HCT116 (cell line): ENCODE data around the gene GRHL1. TPM values are rescaled to one million over a fixed set of nuclear protein-coding genes. Genes with fewer than 3 reads are reported as not detected.

ENCODE experiments used
- ATAC-seq: fragments of 200-7000 bp; cut with Tn5 transposase; 2 replicates; pipeline ENCODE4 v1.9.1; 2020; ENCODE audit warnings: mild to moderate bottlenecking, moderate library complexity
- BruUV-seq: library from RNA; stranded (reverse); fragments of 400-500 nt; replicated peaks from 2 replicates; lab custom pipeline; 2021; lab: Mats Ljungman, UMichigan
- CTCF ChIA-PET: fragments of 300-600 bp; sonication (Branson Sonifier 250); formaldehyde crosslinking; loops from one replicate; lab custom pipeline; 2021; ENCODE audit warnings: antibody characterized with exemption; lab: Charles Lee
- POLR2A ChIA-PET: fragments of 300-600, 350-600 bp; sonication (Branson Sonifier 250); formaldehyde crosslinking; loops from one replicate; lab custom pipeline; 2021; ENCODE audit warnings: antibody characterized with exemption; lab: Charles Lee
- RAD21 ChIA-PET, 2 experiments: fragments of 300-600 bp; sonication (Branson Sonifier 250); formaldehyde crosslinking; loops; one replicate each; lab custom pipeline; 2023; ENCODE audit warnings: low total read pairs in 2 of 2; ENCODE audit not compliant: uncharacterized antibody in 2 of 2, unreplicated experiment in 2 of 2, low non-redundant PET in 1 of 2; lab: Charles Lee
- DNase-seq: peaks from one replicate; pipeline ENCODE4 v3.0.0-alpha.2; 2010; ENCODE audit warnings: low read depth, low spot score
- H2AFZ ChIP-seq: fragments of 200-600 bp; shearing (Covaris generic), sonication (generic); 2 replicates; pipeline ENCODE4 v1.6.1; 2017; ENCODE audit warnings: low read depth, mixed run types, mixed read lengths, antibody characterized with exemption, low read length; ENCODE audit not compliant: poor library complexity, severe bottlenecking
- H3K27ac ChIP-seq: 2 replicates; pipeline ENCODE4 v1.5.1; 2012; ENCODE audit warnings: low read depth, low read length
- H3K27me3 ChIP-seq: fragments of 200-600 bp; sonication (generic); 2 replicates; pipeline ENCODE4 v1.6.1; 2016; ENCODE audit warnings: mixed run types, low read length, mixed read lengths; ENCODE audit not compliant: insufficient read depth
- H3K36me3 ChIP-seq, 2 experiments: fragments of 200-500 bp in 1 of 2; fragments of 200-600 bp in 1 of 2; sonication (Bioruptor generic) in 1 of 2; sonication (generic) in 1 of 2; 2 replicates each; pipeline versions ENCODE4 v1.5.1 to v1.6.1; 2014 to 2016; ENCODE audit warnings: low read length in 2 of 2, inconsistent platforms in 1 of 2, mixed read lengths in 1 of 2, mixed run types in 1 of 2; ENCODE audit not compliant: insufficient read depth in 2 of 2, control insufficient read depth in 1 of 2
- H3K4me1 ChIP-seq, 2 experiments: fragments of 200-600 bp in 1 of 2; sonication (generic) in 1 of 2; 2 replicates each; pipeline versions ENCODE4 v1.5.1 to v1.6.1; 2012 to 2017; ENCODE audit warnings: low read length in 2 of 2, inconsistent platforms in 1 of 2, mild to moderate bottlenecking in 1 of 2, mixed read lengths in 1 of 2, mixed run types in 1 of 2, moderate library complexity in 1 of 2; ENCODE audit not compliant: insufficient read depth in 2 of 2, control insufficient read depth in 1 of 2
- H3K4me2 ChIP-seq: fragments of 200-600 bp; sonication (generic); 2 replicates; pipeline ENCODE4 v1.6.1; 2017; ENCODE audit warnings: mixed run types, low read length, mixed read lengths
- H3K4me3 ChIP-seq, 2 experiments: fragments of 200-600 bp in 1 of 2; sonication (generic) in 1 of 2; replicated peaks in 1 of 2; 2 replicates each; pipeline ENCODE4 v1.5.1; 2011 to 2016; ENCODE audit warnings: low read length in 2 of 2, control low read depth in 1 of 2, low read depth in 1 of 2, mild to moderate bottlenecking in 1 of 2, mixed read lengths in 1 of 2, mixed run types in 1 of 2
- H3K79me2 ChIP-seq: fragments of 200-600 bp; sonication (generic); 2 replicates; pipeline ENCODE4 v1.6.1; 2017; ENCODE audit warnings: mild to moderate bottlenecking, mixed run types, low read length, moderate library complexity, mixed read lengths; ENCODE audit not compliant: insufficient read depth
- H3K9ac ChIP-seq: fragments of 200-600 bp; sonication (generic); 2 replicates; pipeline ENCODE4 v1.6.1; 2016; ENCODE audit warnings: low read length, mixed read lengths
- H3K9me2 ChIP-seq: fragments of 200-600 bp; sonication (generic), shearing (Covaris generic); 2 replicates; pipeline ENCODE4 v1.6.1; 2017; ENCODE audit warnings: mixed run types, mild to moderate bottlenecking, moderate library complexity; ENCODE audit not compliant: insufficient read depth
- H3K9me3 ChIP-seq, 2 experiments: fragments of 200-500 bp in 1 of 2; fragments of 200-600 bp in 1 of 2; sonication (Bioruptor generic) in 1 of 2; sonication (generic) in 1 of 2; 2 replicates each; pipeline ENCODE4 v1.6.1; 2014 to 2017; ENCODE audit warnings: low read length in 2 of 2, mixed read lengths in 2 of 2, inconsistent platforms in 1 of 2, low read depth in 1 of 2, mild to moderate bottlenecking in 1 of 2, mixed run types in 1 of 2, moderate library complexity in 1 of 2; ENCODE audit not compliant: control insufficient read depth in 1 of 2, insufficient read depth in 1 of 2
- H4K20me1 ChIP-seq: fragments of 200-600 bp; sonication (generic), shearing (Covaris generic); 2 replicates; pipeline ENCODE4 v1.6.1; 2017; ENCODE audit warnings: mixed run types, mild to moderate bottlenecking, moderate library complexity; ENCODE audit not compliant: insufficient read depth
- ATF3 ChIP-seq: IDR thresholded peaks from 2 replicates; pipeline ENCODE4 v1.6.1; 2012
- CBX3 ChIP-seq: IDR thresholded peaks from 2 replicates; pipeline ENCODE4 v1.6.1; 2012; ENCODE audit warnings: low read depth
- SIN3A ChIP-seq: IDR thresholded peaks from 2 replicates; pipeline ENCODE4 v1.6.1; 2012; ENCODE audit warnings: low read depth
- ZBTB33 ChIP-seq: IDR thresholded peaks from 2 replicates; pipeline ENCODE4 v1.6.1; 2011; ENCODE audit warnings: mild to moderate bottlenecking, low read length, moderate library complexity; ENCODE audit not compliant: insufficient replicate concordance; ENCODE audit errors: extremely low read depth
- intact Hi-C: fragments of 100-400 bp; cut with micrococcal nuclease; formaldehyde crosslinking; loops from 2 replicates; pipeline ENCODE4 v1.10.0; 2022
- total RNA-seq: library from RNA; stranded (reverse); gene quantifications from one replicate; pipeline ENCODE4 v1.2.1, GENCODE V29; 2021; ENCODE audit not compliant: unreplicated experiment

Gene GRHL1
- total RNA-seq, 1 experiment from 2014 or later: 8.5 TPM

- Histone ChIP-seq H3K4me3 (no peak overlapping the region), H3K27ac (no peak overlapping the region), H3K36me3 (peaks cover 0 to 4% of the 10 kb centered on the region in 2 experiments; a peak in 2 of 4 replicates), H4K20me1 (no peaks in the 10 kb centered on the region), H3K9ac (no peak overlapping the region), H2AFZ (no peak overlapping the region), H3K4me2 (no peak overlapping the region), H3K27me3 (no peaks in the 10 kb centered on the region), H3K79me2 (no peaks in the 10 kb centered on the region), H3K9me3 (peaks cover 4 to 8% of the 10 kb centered on the region in 2 experiments; a peak in 1 of 4 replicates), H3K4me1 (peaks cover 3 to 15% of the 10 kb centered on the region in 2 experiments; a peak in 1 of 4 replicates), H3K9me2 (no peaks in the 10 kb centered on the region)
- intact Hi-C loops: loop anchor here (10.0 kb wide), 1 partner anchor 491 kb away; the partner anchor contains the start of gene ADAM17
- TF ChIP-seq ATF3: no peak
- TF ChIP-seq SIN3A: no peak
- no peak for TF ChIP-seq ZBTB33
- TF ChIP-seq CBX3: no peak
- CTCF ChIA-PET: interaction anchor here (0.6 to 6.0 kb wide), 4 partner anchors 22 to 246 kb away, joined by 3 to 36 read pairs (median 12); no protein-coding TSS in a partner anchor
- RAD21 ChIA-PET: no interaction called here
- BruUV-seq: no TSS peak
- POLR2A ChIA-PET: no interaction called here
- DNase-seq (no peak), ATAC-seq (no peak)
These were observed 94.3 kb downstream of the GRHL1 start for GRCh38 chr2:10045561-10046355.
